ENCODE results near the gene IL1RAPL1. TPM values are rescaled to one million over a fixed set of nuclear protein-coding genes. Genes with fewer than 3 reads are reported as not detected.

IL1RAPL1 gene
- polyA plus RNA-seq, 1 of the 3 experiments (the other 2 are of a cell fraction) = 2.8 TPM

DNA sequence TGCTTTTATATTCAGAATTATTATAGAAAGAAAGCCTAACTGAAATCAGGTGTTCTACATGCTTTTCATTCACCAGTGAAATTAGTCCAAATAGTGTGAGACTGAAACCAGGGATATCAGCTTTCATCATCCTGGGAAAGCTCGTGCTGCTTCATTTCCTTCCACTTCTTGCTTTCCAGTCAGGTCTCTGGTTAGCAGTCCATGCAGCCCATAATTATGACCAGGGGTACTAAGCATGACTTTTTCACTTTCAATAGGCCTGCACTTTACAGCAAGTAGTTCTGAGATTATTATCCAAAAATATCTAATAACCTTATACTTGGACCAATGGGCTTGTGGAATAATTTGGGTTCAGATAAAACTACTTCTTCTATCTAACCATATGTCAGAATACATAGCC, 954.9 kb downstream of the IL1RAPL1 start:
- no peak overlapping the region for H3K4me2 ChIP-seq
- no peak for TF ChIP-seq FOSL2 (IDR thresholded peaks at IDR 0.05; ENCODE audit: borderline replicate concordance, low read depth)
- TF ChIP-seq FOXJ3 (CRISPR knock-in tag; IDR thresholded peaks at IDR 0.05) = no peak
- TF ChIP-seq SIN3A (IDR thresholded peaks at IDR 0.05; ENCODE audit: borderline replicate concordance, low read depth, low read length) = no peak
- no peak overlapping the region for H3K9ac ChIP-seq
- no peaks in the 10 kb centered on the region for H3K9me2 ChIP-seq
- no peaks in the 10 kb centered on the region for H3K9me3 ChIP-seq
- H3K4me3 ChIP-seq (ENCODE audit: low read depth in 2 of 2, low read length in 1 of 2) = no peak overlapping the region
- H3K27ac ChIP-seq (ENCODE audit: low read depth in 2 of 2, low read length in 1 of 2) = no peak overlapping the region
- no peaks in the 10 kb centered on the region for H4K20me1 ChIP-seq (ENCODE audit: insufficient read depth)
- no peaks in the 10 kb centered on the region for H3K79me2 ChIP-seq (ENCODE audit: insufficient read depth)
- DNase-seq = no peak
- POLR2A ChIA-PET = no interaction called here
- peak overlapping the region; percentile 64; the same call in 1 of the 2 replicates for H2AFZ ChIP-seq (ENCODE audit: low read depth)
- no peaks in the 10 kb centered on the region for H3F3A ChIP-seq (replicated peaks; ENCODE audit: insufficient read depth)
- H3K27me3 ChIP-seq (ENCODE audit: insufficient read depth) = no peaks in the 10 kb centered on the region
- CTCF ChIA-PET = no interaction called here
- 44% methylated on average over 1 of the region's 1 CpG for WGBS (ENCODE audit: low lambda C conversion rate)
- no peaks in the 10 kb centered on the region; a peak in 1 of 4 replicates for H3K4me1 ChIP-seq (ENCODE audit: control insufficient read depth in 1 of 2, insufficient read depth in 2 of 2, low read depth in 1 of 2, low read length in 1 of 2)
- no peaks in the 10 kb centered on the region for H3K36me3 ChIP-seq (replicated peaks in 1 of 2; ENCODE audit: control insufficient read depth in 1 of 2, insufficient read depth in 2 of 2, low read length in 1 of 2)

DNA sequence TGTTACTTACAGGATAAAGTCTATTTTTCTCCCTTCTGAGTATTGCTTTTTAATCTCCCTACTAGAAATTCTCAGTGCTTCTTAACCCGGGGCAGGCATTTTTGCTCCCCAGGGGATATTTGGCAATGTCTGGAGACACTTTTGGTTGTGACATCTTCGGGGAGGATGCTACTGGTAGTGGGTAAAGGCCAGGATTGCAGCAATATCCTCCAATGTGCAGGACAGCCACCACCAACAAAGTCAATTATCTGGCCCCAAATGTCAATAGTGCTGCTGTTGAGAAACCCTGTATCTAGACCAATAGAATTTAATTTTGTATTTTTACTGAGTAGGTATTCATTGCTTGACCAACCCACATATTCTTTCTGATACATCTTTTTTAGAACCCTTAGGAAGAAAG, 958.6 kb downstream of the IL1RAPL1 start:
- no peaks in the 10 kb centered on the region for H3K79me2 ChIP-seq (ENCODE audit: insufficient read depth)
- 31% methylated on average over 2 of the region's 2 CpGs for WGBS (ENCODE audit: low lambda C conversion rate)
- DNase-seq = no peak
- H3K27ac ChIP-seq (ENCODE audit: low read depth in 2 of 2, low read length in 1 of 2) = no peak overlapping the region
- no peak overlapping the region for H3K4me2 ChIP-seq
- H3K9me3 ChIP-seq = no peaks in the 10 kb centered on the region
- H3K4me3 ChIP-seq (ENCODE audit: low read depth in 2 of 2, low read length in 1 of 2) = no peak overlapping the region
- ChIA-PET CTCF (no interaction called here), POLR2A (no interaction called here)
- no peaks in the 10 kb centered on the region; a peak in 1 of 4 replicates for H3K4me1 ChIP-seq (ENCODE audit: control insufficient read depth in 1 of 2, insufficient read depth in 2 of 2, low read depth in 1 of 2, low read length in 1 of 2)
- no peaks in the 10 kb centered on the region for H3K9me2 ChIP-seq
- no peaks in the 10 kb centered on the region for H3F3A ChIP-seq (replicated peaks; ENCODE audit: insufficient read depth)
- no peaks in the 10 kb centered on the region for H3K36me3 ChIP-seq (replicated peaks in 1 of 2; ENCODE audit: control insufficient read depth in 1 of 2, insufficient read depth in 2 of 2, low read length in 1 of 2)
- no peaks in the 10 kb centered on the region for H3K27me3 ChIP-seq (ENCODE audit: insufficient read depth)
- no peak overlapping the region for H3K9ac ChIP-seq
- H4K20me1 ChIP-seq (ENCODE audit: insufficient read depth) = no peaks in the 10 kb centered on the region
- H2AFZ ChIP-seq (ENCODE audit: low read depth) = no peak overlapping the region
- TF ChIP-seq, protein P1, sequence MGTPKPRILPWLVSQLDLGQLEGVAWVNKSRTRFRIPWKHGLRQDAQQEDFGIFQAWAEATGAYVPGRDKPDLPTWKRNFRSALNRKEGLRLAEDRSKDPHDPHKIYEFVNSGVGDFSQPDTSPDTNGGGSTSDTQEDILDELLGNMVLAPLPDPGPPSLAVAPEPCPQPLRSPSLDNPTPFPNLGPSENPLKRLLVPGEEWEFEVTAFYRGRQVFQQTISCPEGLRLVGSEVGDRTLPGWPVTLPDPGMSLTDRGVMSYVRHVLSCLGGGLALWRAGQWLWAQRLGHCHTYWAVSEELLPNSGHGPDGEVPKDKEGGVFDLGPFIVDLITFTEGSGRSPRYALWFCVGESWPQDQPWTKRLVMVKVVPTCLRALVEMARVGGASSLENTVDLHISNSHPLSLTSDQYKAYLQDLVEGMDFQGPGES (IDR thresholded peaks at IDR 0.05; ENCODE audit: low read depth, low read length) = no peak
- TF ChIP-seq GATA2 (CRISPR knock-in tag; IDR thresholded peaks at IDR 0.05) = no peak
- TF ChIP-seq MEF2A (IDR thresholded peaks at IDR 0.05; ENCODE audit: borderline replicate concordance, low read depth) = no peak
- no peak for TF ChIP-seq FOSL2 (IDR thresholded peaks at IDR 0.05; ENCODE audit: borderline replicate concordance, low read depth)

DNA sequence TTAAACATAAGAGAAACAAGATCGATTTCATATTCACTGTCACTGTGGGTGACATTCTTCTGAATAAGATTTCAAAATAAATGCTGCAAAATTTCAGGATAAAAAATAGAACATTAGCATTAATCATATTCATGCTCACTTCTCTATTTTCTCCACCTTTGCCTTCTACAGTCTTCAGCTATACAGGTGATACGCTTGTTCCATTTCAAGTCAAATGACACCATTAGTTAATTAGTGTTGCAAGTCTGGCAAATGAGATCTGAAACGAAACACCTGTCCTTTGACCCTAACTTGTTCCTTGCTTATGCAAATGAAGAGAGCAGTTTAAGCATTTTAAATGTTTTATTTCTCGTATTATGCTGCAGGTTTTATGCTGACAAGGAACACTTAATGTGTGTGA, 960.6 kb downstream of the IL1RAPL1 start:
- H3K36me3 ChIP-seq (replicated peaks in 1 of 2; ENCODE audit: control insufficient read depth in 1 of 2, insufficient read depth in 2 of 2, low read length in 1 of 2) = no peaks in the 10 kb centered on the region
- no peaks in the 10 kb centered on the region for H3K9me3 ChIP-seq
- H3K9ac ChIP-seq = no peak overlapping the region
- 39% methylated on average over 4 of the region's 4 CpGs for WGBS (ENCODE audit: low lambda C conversion rate)
- H3K4me2 ChIP-seq = no peak overlapping the region
- H4K20me1 ChIP-seq (ENCODE audit: insufficient read depth) = no peaks in the 10 kb centered on the region
- TF ChIP-seq, protein P2, sequence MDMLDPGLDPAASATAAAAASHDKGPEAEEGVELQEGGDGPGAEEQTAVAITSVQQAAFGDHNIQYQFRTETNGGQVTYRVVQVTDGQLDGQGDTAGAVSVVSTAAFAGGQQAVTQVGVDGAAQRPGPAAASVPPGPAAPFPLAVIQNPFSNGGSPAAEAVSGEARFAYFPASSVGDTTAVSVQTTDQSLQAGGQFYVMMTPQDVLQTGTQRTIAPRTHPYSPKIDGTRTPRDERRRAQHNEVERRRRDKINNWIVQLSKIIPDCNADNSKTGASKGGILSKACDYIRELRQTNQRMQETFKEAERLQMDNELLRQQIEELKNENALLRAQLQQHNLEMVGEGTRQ (IDR thresholded peaks at IDR 0.05; ENCODE audit: borderline replicate concordance, low read depth, low read length) = no peak
- TF ChIP-seq SMC3 (IDR thresholded peaks at IDR 0.05; ENCODE audit: low read depth, low read length) (no peak), RAD21 (IDR thresholded peaks at IDR 0.05; ENCODE audit: low read length) (no peak), FOSL2 (IDR thresholded peaks at IDR 0.05; ENCODE audit: borderline replicate concordance, low read depth) (no peak), GATA2 (CRISPR knock-in tag; IDR thresholded peaks at IDR 0.05) (no peak), TAF1 (IDR thresholded peaks at IDR 0.05; ENCODE audit: borderline replicate concordance, low read depth, low read length) (no peak), TEAD4 (IDR thresholded peaks at IDR 0.05; ENCODE audit: borderline replicate concordance, insufficient read depth) (no peak), YY1 (IDR thresholded peaks at IDR 0.05; ENCODE audit: low read depth) (no peak), MEF2A (IDR thresholded peaks at IDR 0.05; ENCODE audit: borderline replicate concordance, low read depth) (no peak), RXRA (IDR thresholded peaks at IDR 0.05; ENCODE audit: borderline replicate concordance, low read depth) (no peak), JUND (IDR thresholded peaks at IDR 0.05) (no peak)
- TF ChIP-seq, protein P3, sequence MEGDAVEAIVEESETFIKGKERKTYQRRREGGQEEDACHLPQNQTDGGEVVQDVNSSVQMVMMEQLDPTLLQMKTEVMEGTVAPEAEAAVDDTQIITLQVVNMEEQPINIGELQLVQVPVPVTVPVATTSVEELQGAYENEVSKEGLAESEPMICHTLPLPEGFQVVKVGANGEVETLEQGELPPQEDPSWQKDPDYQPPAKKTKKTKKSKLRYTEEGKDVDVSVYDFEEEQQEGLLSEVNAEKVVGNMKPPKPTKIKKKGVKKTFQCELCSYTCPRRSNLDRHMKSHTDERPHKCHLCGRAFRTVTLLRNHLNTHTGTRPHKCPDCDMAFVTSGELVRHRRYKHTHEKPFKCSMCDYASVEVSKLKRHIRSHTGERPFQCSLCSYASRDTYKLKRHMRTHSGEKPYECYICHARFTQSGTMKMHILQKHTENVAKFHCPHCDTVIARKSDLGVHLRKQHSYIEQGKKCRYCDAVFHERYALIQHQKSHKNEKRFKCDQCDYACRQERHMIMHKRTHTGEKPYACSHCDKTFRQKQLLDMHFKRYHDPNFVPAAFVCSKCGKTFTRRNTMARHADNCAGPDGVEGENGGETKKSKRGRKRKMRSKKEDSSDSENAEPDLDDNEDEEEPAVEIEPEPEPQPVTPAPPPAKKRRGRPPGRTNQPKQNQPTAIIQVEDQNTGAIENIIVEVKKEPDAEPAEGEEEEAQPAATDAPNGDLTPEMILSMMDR (IDR thresholded peaks at IDR 0.05) = no peak
- DNase-seq = no peak
- CTCF ChIA-PET = no interaction called here
- no peak overlapping the region for H3K4me3 ChIP-seq (ENCODE audit: low read depth in 2 of 2, low read length in 1 of 2)
- no peaks in the 10 kb centered on the region for H3K9me2 ChIP-seq
- H3K79me2 ChIP-seq (ENCODE audit: insufficient read depth) = no peaks in the 10 kb centered on the region
- H3K4me1 ChIP-seq (ENCODE audit: control insufficient read depth in 1 of 2, insufficient read depth in 2 of 2, low read depth in 1 of 2, low read length in 1 of 2) = no peaks in the 10 kb centered on the region; a peak in 1 of 4 replicates
- no peaks in the 10 kb centered on the region for H3K27me3 ChIP-seq (ENCODE audit: insufficient read depth)
- POLR2A ChIA-PET = no interaction called here
- no peak overlapping the region for H2AFZ ChIP-seq (ENCODE audit: low read depth)
- H3K27ac ChIP-seq (ENCODE audit: low read depth in 2 of 2, low read length in 1 of 2) = no peak overlapping the region
- no peaks in the 10 kb centered on the region for H3F3A ChIP-seq (replicated peaks; ENCODE audit: insufficient read depth)

All from SK-N-SH (cell line).